OCI-LY3 (cell line): ENCODE data around the gene YAP1.

ENCODE experiments used
- H2AFZ ChIP-seq: fragments of 200-600, 300-600 bp; shearing (Covaris generic); 2 replicates; pipeline ENCODE4 v1.6.0; 2014; ENCODE audit warnings: antibody characterized with exemption, low read depth, low read length
- H3K27ac ChIP-seq: fragments of 200-600, 300-600 bp; sonication (generic); 2 replicates; pipeline ENCODE4 v1.5.1; 2014; ENCODE audit warnings: mild to moderate bottlenecking, low read length, moderate library complexity, mixed read lengths
- H3K27me3 ChIP-seq: fragments of 200-600, 300-600 bp; sonication (generic); 2 replicates; pipeline ENCODE4 v1.6.1; 2014; ENCODE audit warnings: low read depth, low read length, mixed read lengths
- H3K36me3 ChIP-seq: fragments of 200-600, 300-600 bp; sonication (generic); replicated peaks from 2 replicates; pipeline ENCODE3; 2014; ENCODE audit warnings: low read depth, low read length, mixed read lengths
- H3K4me1 ChIP-seq: fragments of 300-600, 200-600 bp; sonication (generic); 2 replicates; pipeline ENCODE4 v1.6.1; 2014; ENCODE audit warnings: low read length, mixed read lengths
- H3K4me2 ChIP-seq: fragments of 200-600, 300-600 bp; sonication (generic); 2 replicates; pipeline ENCODE4 v1.6.1; 2014; ENCODE audit warnings: low read length, mixed read lengths
- H3K4me3 ChIP-seq: fragments of 300-600, 200-600 bp; sonication (generic); 2 replicates; pipeline ENCODE4 v1.5.1; 2014; ENCODE audit warnings: antibody characterized with exemption, mild to moderate bottlenecking, low read length, moderate library complexity
- H3K79me2 ChIP-seq: fragments of 300-600, 200-600 bp; shearing (Covaris generic); 2 replicates; pipeline ENCODE4 v1.6.1; 2014; ENCODE audit warnings: mild to moderate bottlenecking, low read length, mixed read lengths
- H3K9ac ChIP-seq: fragments of 300-600, 200-600 bp; shearing (Covaris generic); 2 replicates; pipeline ENCODE4 v1.6.0; 2014; ENCODE audit warnings: mild to moderate bottlenecking, low read length, moderate library complexity
- H3K9me3 ChIP-seq: fragments of 200-600, 300-600 bp; shearing (Covaris generic); 2 replicates; pipeline ENCODE4 v1.6.1; 2014; ENCODE audit warnings: low read length, mixed read lengths; ENCODE audit not compliant: insufficient read depth
- H4K20me1 ChIP-seq: fragments of 200-600, 300-600 bp; sonication (generic); 2 replicates; pipeline ENCODE4 v1.6.1; 2016; ENCODE audit warnings: low read length, mixed read lengths; ENCODE audit not compliant: insufficient read depth
- CTCF ChIP-seq: fragments of 200-600, 300-600 bp; sonication (generic); IDR thresholded peaks from 2 replicates; pipeline ENCODE4 v1.5.1; 2014; ENCODE audit warnings: antibody characterized with exemption, low read length, low read depth
- EZH2phosphoT487 ChIP-seq: fragments of 200-600 bp; shearing (Covaris generic); IDR thresholded peaks from 2 replicates; pipeline ENCODE4 v1.6.1; 2018; ENCODE audit warnings: antibody characterized with exemption, mixed run types, low read depth

Gene YAP1

GRCh38 chr11:102168481-102168880 is 58.2 kb downstream of the YAP1 start:
- no peaks in the 10 kb centered on the region for H3K36me3 ChIP-seq
- no peak overlapping the region for H3K4me3 ChIP-seq
- H3K79me2 ChIP-seq = no peaks in the 10 kb centered on the region
- no peak overlapping the region for H3K27ac ChIP-seq
- H3K27me3 ChIP-seq = no peaks in the 10 kb centered on the region
- H3K4me2 ChIP-seq = no peak overlapping the region
- no peaks in the 10 kb centered on the region for H3K4me1 ChIP-seq
- H4K20me1 ChIP-seq = no peaks in the 10 kb centered on the region
- TF ChIP-seq EZH2phosphoT487 (no peak), CTCF (no peak)
- H2AFZ ChIP-seq = no peak overlapping the region
- no peaks in the 10 kb centered on the region for H3K9me3 ChIP-seq
- no peak overlapping the region for H3K9ac ChIP-seq

GRCh38 chr11:102171101-102171500 is 60.9 kb downstream of the YAP1 start:
- H3K79me2 ChIP-seq = no peaks in the 10 kb centered on the region
- H3K4me3 ChIP-seq = no peak overlapping the region
- no peaks in the 10 kb centered on the region for H4K20me1 ChIP-seq
- H3K9me3 ChIP-seq = no peaks in the 10 kb centered on the region
- TF ChIP-seq EZH2phosphoT487 (no peak), CTCF (no peak)
- H3K36me3 ChIP-seq = no peaks in the 10 kb centered on the region
- no peak overlapping the region for H3K9ac ChIP-seq
- H3K27ac ChIP-seq = no peak overlapping the region
- no peaks in the 10 kb centered on the region for H3K4me1 ChIP-seq
- H3K4me2 ChIP-seq = no peak overlapping the region
- H3K27me3 ChIP-seq = no peaks in the 10 kb centered on the region
- H2AFZ ChIP-seq = no peak overlapping the region

GRCh38 chr11:102172127-102172848 is 62.0 kb downstream of the YAP1 start:
- no peaks in the 10 kb centered on the region for H3K27me3 ChIP-seq
- H3K4me3 ChIP-seq = no peak overlapping the region
- no peak overlapping the region for H3K27ac ChIP-seq
- H2AFZ ChIP-seq = no peak overlapping the region
- no peak overlapping the region for H3K9ac ChIP-seq
- H3K79me2 ChIP-seq = no peaks in the 10 kb centered on the region
- H4K20me1 ChIP-seq = no peaks in the 10 kb centered on the region
- TF ChIP-seq EZH2phosphoT487 (no peak), CTCF (no peak)
- H3K36me3 ChIP-seq = no peaks in the 10 kb centered on the region
- no peaks in the 10 kb centered on the region for H3K4me1 ChIP-seq
- no peak overlapping the region for H3K4me2 ChIP-seq
- no peaks in the 10 kb centered on the region for H3K9me3 ChIP-seq

- Histone ChIP-seq H3K79me2 (no peaks in the 10 kb centered on the region), H3K4me2 (no peak overlapping the region), H3K27ac (no peak overlapping the region)
These were observed 66.9 kb downstream of the YAP1 start for GRCh38 chr11:102177126-102177525.

More at GRCh38 chr11:102177126-102177525, 66.9 kb downstream of the YAP1 start:
- TF ChIP-seq EZH2phosphoT487 = no peak
- TF ChIP-seq CTCF = no peak
- H3K9ac ChIP-seq = no peak overlapping the region
- no peak overlapping the region for H2AFZ ChIP-seq
- no peaks in the 10 kb centered on the region for H3K4me1 ChIP-seq
- H4K20me1 ChIP-seq = no peaks in the 10 kb centered on the region
- no peaks in the 10 kb centered on the region for H3K27me3 ChIP-seq
- no peaks in the 10 kb centered on the region for H3K9me3 ChIP-seq
- no peak overlapping the region for H3K4me3 ChIP-seq
- H3K36me3 ChIP-seq = no peaks in the 10 kb centered on the region
